Naive thymus-derived CD4-positive, alpha-beta T cell (primary cell): ENCODE results near the gene CBX3. TPM values are rescaled to one million over a fixed set of nuclear protein-coding genes. Genes with fewer than 3 reads are reported as not detected.
A peak's percentile ranks its signal among the peaks of the same experiment; 100 is the strongest.

Experiments used
- ATAC-seq: fragments of 150-1000 bp; cut with Tn5 transposase; 2 replicates; pipeline ENCODE4 v1.10.0; 2021; ENCODE audit warnings: mild to moderate bottlenecking, moderate library complexity
- CTCF ChIA-PET: fragments of 350-600 bp; sonication (Branson Sonifier 250); formaldehyde crosslinking; loops from one replicate; lab custom pipeline; 2021; ENCODE audit warnings: antibody characterized with exemption; lab: Charles Lee
- POLR2A ChIA-PET: fragments of 350-600 bp; sonication (Branson Sonifier 250); formaldehyde crosslinking; loops from one replicate; lab custom pipeline; 2021; ENCODE audit warnings: antibody characterized with exemption, inconsistent platforms; lab: Charles Lee
- DNase-seq, 9 donors: peaks; one replicate each; pipeline versions ENCODE4 v3.0.0 to v3.0.0-alpha.2; 2020 to 2022; ENCODE audit warnings: mixed read lengths in 1 of 9
- H3K27ac ChIP-seq: one replicate; pipeline ENCODE4 v1.7.0; 2013; ENCODE audit warnings: mild to moderate bottlenecking, low read depth, low read length, moderate library complexity
- H3K27me3 ChIP-seq, 2 donors: one replicate each; pipeline ENCODE4 v1.7.0; 2013; ENCODE audit warnings: low read length in 2 of 2, mild to moderate bottlenecking in 2 of 2, moderate library complexity in 2 of 2; ENCODE audit not compliant: control insufficient read depth in 2 of 2, insufficient read depth in 2 of 2
- H3K36me3 ChIP-seq, 3 experiments: 1 replicate in 2 of 3; 2 replicates in 1 of 3; pipeline ENCODE4 v1.7.0; 2013; ENCODE audit warnings: low read length in 3 of 3, mild to moderate bottlenecking in 3 of 3, moderate library complexity in 1 of 3; ENCODE audit not compliant: insufficient read depth in 3 of 3, control insufficient read depth in 2 of 3
- H3K4me1 ChIP-seq, 2 donors: one replicate each; pipeline ENCODE4 v1.7.0; 2013; ENCODE audit warnings: low read length in 2 of 2, mild to moderate bottlenecking in 2 of 2, moderate library complexity in 1 of 2; ENCODE audit not compliant: control insufficient read depth in 2 of 2, insufficient read depth in 2 of 2
- H3K4me3 ChIP-seq: 2 replicates; pipeline ENCODE4 v1.7.0; 2013; ENCODE audit warnings: mild to moderate bottlenecking, low read length
- H3K9me3 ChIP-seq, 3 experiments: 1 replicate in 2 of 3; 2 replicates in 1 of 3; pipeline ENCODE4 v1.7.0; 2013; ENCODE audit warnings: low read length in 3 of 3; ENCODE audit not compliant: control insufficient read depth in 2 of 3
- H3K27ac Mint-ChIP-seq, 9 donors: one replicate each; pipeline ENCODE4 v1.8.0; 2020 to 2022; ENCODE audit warnings: mixed read lengths in 9 of 9, mild to moderate bottlenecking in 8 of 9, moderate library complexity in 5 of 9, inconsistent platforms in 2 of 9
- H3K27me3 Mint-ChIP-seq, 5 donors: one replicate each; pipeline ENCODE4 v1.8.0; 2021 to 2022; ENCODE audit warnings: mixed read lengths in 5 of 5, mild to moderate bottlenecking in 1 of 5
- H3K36me3 Mint-ChIP-seq, 5 donors: one replicate each; pipeline ENCODE4 v1.8.0; 2020 to 2022; ENCODE audit warnings: mixed read lengths in 5 of 5, mild to moderate bottlenecking in 3 of 5, inconsistent platforms in 1 of 5
- H3K4me1 Mint-ChIP-seq, 7 donors: one replicate each; pipeline ENCODE4 v1.8.0; 2020 to 2022; ENCODE audit warnings: mixed read lengths in 7 of 7, mild to moderate bottlenecking in 3 of 7, inconsistent platforms in 1 of 7
- H3K4me3 Mint-ChIP-seq, 10 donors: one replicate each; pipeline ENCODE4 v1.8.0; 2020 to 2022; ENCODE audit warnings: mild to moderate bottlenecking in 10 of 10, mixed read lengths in 10 of 10, moderate library complexity in 6 of 10, inconsistent platforms in 2 of 10
- H3K9me3 Mint-ChIP-seq, 11 donors: one replicate each; pipeline ENCODE4 v1.8.0; 2020 to 2022; ENCODE audit warnings: mixed read lengths in 11 of 11, mild to moderate bottlenecking in 4 of 11, inconsistent platforms in 1 of 11, moderate library complexity in 1 of 11
- intact Hi-C, 2 donors: fragments of 100-400 bp; cut with micrococcal nuclease; formaldehyde crosslinking; loops; one replicate each; pipeline ENCODE4 v1.15.1; 2023
- polyA plus RNA-seq, 2 donors: library from polyadenylated mRNA; unstranded; fragments of 300-500 nt; fragmentation: Illumina TruSeq; gene quantifications; one replicate each; pipeline ENCODE4 v1.2.3, GENCODE V29; 2021
- total RNA-seq, 6 experiments: library from RNA in 5 of 6; stranded (reverse) in 5 of 6; gene quantifications; 1 replicate in 5 of 6; 2 replicates in 1 of 6; pipeline ENCODE4 v1.2.3 and lab custom pipeline; 2021 to 2026

Gene CBX3
- total and polyA plus RNA-seq, 7 experiments from 2014 or later = 86.9 to 214 (median 112) TPM

- ATAC-seq (no peak), DNase-seq (no peak)
- POLR2A ChIA-PET = interaction anchor here (0.6 to 12.5 kb wide), 12 partner anchors 8 to 97 kb away, joined by 3 to 289 read pairs (median 4); partner anchors contain the start of genes CBX3, HNRNPA2B1 and NFE2L3
These were observed 20.8 kb upstream of the CBX3 start for GRCh38 chr7:26180792-26181198.

GRCh38 chr7:26181474-26182227 lies 19.9 kb upstream of the CBX3 start:
- Mint-ChIP-seq H3K4me3 (no peak overlapping the region), H3K9me3 (peaks cover 0 to 14% (median 0%) of the 10 kb centered on the region in 11 donors), H3K4me1 (peaks cover 26 to 75% (median 65%) of the 10 kb centered on the region in 7 donors), H3K27ac (peak overlapping the region in 8 of 9 donors; percentile 7 to 83 (median 70)), H3K27me3 (no peaks in the 10 kb centered on the region), H3K36me3 (peaks cover 0 to 31% (median 20%) of the 10 kb centered on the region in 5 donors)
- Histone ChIP-seq H3K27ac (no peak overlapping the region), H3K27me3 (no peaks in the 10 kb centered on the region), H3K9me3 (no peaks in the 10 kb centered on the region), H3K36me3 (no peaks in the 10 kb centered on the region), H3K4me1 (peaks cover 0 to 4% of the 10 kb centered on the region in 2 donors), H3K4me3 (no peak overlapping the region)
- ChIA-PET POLR2A (interaction anchor here (0.8 to 12.5 kb wide), 6 partner anchors 10 to 77 kb away, joined by 3 to 289 read pairs (median 4); partner anchors contain the start of genes CBX3 and HNRNPA2B1), CTCF (interaction anchor here (0.6 to 2.6 kb wide), 4 partner anchors 15 to 91 kb away, joined by 3 to 8 read pairs (median 5); no protein-coding TSS in a partner anchor)
- DNase-seq = no peak
- intact Hi-C loops = no loop called here
- ATAC-seq = no peak

More at GRCh38 chr7:26180792-26181198, 20.8 kb upstream of the CBX3 start:
- Histone ChIP-seq H3K36me3 (no peaks in the 10 kb centered on the region), H3K4me1 (peaks cover 0 to 4% of the 10 kb centered on the region in 2 donors), H3K9me3 (no peaks in the 10 kb centered on the region), H3K4me3 (no peak overlapping the region), H3K27me3 (no peaks in the 10 kb centered on the region), H3K27ac (peak overlapping the region; percentile 20)
- no peak overlapping the region for H3K4me3 Mint-ChIP-seq
- intact Hi-C loops = loop anchor here in 1 of 2 donors (1.0 kb wide), 1 partner anchor 8 kb away; no protein-coding TSS in a partner anchor
- H3K27ac Mint-ChIP-seq = peak overlapping the region in 6 of 9 donors; percentile 3 to 83 (median 77)
- CTCF ChIA-PET = interaction anchor here (0.6 to 2.6 kb wide), 4 partner anchors 16 to 90 kb away, joined by 4 to 8 read pairs (median 5); no protein-coding TSS in a partner anchor
- H3K4me1 Mint-ChIP-seq = peaks cover 22 to 69% (median 58%) of the 10 kb centered on the region in 7 donors
- peaks cover 0 to 14% (median 0%) of the 10 kb centered on the region in 11 donors for H3K9me3 Mint-ChIP-seq
- H3K36me3 Mint-ChIP-seq = peaks cover 0 to 27% (median 17%) of the 10 kb centered on the region in 5 donors
- H3K27me3 Mint-ChIP-seq = no peaks in the 10 kb centered on the region

GRCh38 chr7:26182283-26182682 lies 19.3 kb upstream of the CBX3 start:
- peaks cover 0 to 4% of the 10 kb centered on the region in 2 donors for H3K4me1 ChIP-seq
- H3K9me3 ChIP-seq = no peaks in the 10 kb centered on the region
- no peaks in the 10 kb centered on the region for H3K27me3 ChIP-seq
- peak overlapping the region in 5 of 9 donors; percentile 35 to 83 (median 45) for H3K27ac Mint-ChIP-seq
- no peak overlapping the region for H3K4me3 ChIP-seq
- no peaks in the 10 kb centered on the region for H3K27me3 Mint-ChIP-seq
- peaks cover 0 to 14% (median 0%) of the 10 kb centered on the region in 11 donors for H3K9me3 Mint-ChIP-seq
- H3K27ac ChIP-seq = no peak overlapping the region
- H3K36me3 Mint-ChIP-seq = peaks cover 0 to 33% (median 22%) of the 10 kb centered on the region in 5 donors
- H3K36me3 ChIP-seq = no peaks in the 10 kb centered on the region
- POLR2A ChIA-PET = interaction anchor here (0.8 to 12.5 kb wide), 6 partner anchors 11 to 78 kb away, joined by 3 to 289 read pairs (median 3); partner anchors contain the start of genes CBX3 and HNRNPA2B1
- no peak overlapping the region for H3K4me3 Mint-ChIP-seq
- H3K4me1 Mint-ChIP-seq = peaks cover 29 to 82% (median 69%) of the 10 kb centered on the region in 7 donors
- CTCF ChIA-PET = interaction anchor here (0.7 to 1.4 kb wide), 2 partner anchors 15 to 103 kb away, joined by 3 read pairs; no protein-coding TSS in a partner anchor
- ATAC-seq (no peak), DNase-seq (no peak)
- intact Hi-C loops = no loop called here

DNA sequence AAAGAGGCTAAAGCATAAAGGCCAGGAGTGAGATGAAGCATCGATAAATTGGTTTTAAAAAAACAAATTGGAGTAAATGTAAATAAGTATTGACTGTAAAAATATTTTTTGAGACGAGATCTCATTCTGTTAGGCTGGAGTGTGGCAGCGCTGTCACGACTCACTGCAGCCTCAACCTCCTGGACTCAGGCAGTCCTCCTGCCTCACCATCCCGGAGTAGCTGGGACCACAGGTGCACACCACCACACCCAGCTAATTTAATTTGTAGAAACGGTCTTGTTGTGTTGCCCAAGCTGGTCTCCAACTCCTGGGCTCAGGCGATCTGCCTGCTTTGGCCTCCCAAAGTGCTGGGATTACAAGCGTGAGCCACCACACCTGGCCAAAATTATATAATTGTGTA lies 18.8 kb upstream of the CBX3 start:
- no peaks in the 10 kb centered on the region for H3K27me3 Mint-ChIP-seq
- intact Hi-C loops = no loop called here
- H3K4me3 Mint-ChIP-seq = no peak overlapping the region
- peaks cover 0 to 6% of the 10 kb centered on the region in 2 donors for H3K4me1 ChIP-seq
- no peak overlapping the region for H3K4me3 ChIP-seq
- POLR2A ChIA-PET = interaction anchor here (0.9 to 12.5 kb wide), 4 partner anchors 14 to 90 kb away, joined by 3 to 289 read pairs (median 4); partner anchors contain the start of genes CBX3, HNRNPA2B1 and NFE2L3
- CTCF ChIA-PET = interaction anchor here (0.7 to 1.4 kb wide), 3 partner anchors 14 to 103 kb away, joined by 3 to 4 read pairs (median 3); no protein-coding TSS in a partner anchor
- no peaks in the 10 kb centered on the region for H3K36me3 ChIP-seq
- H3K27ac Mint-ChIP-seq = peak overlapping the region in 4 of 9 donors; percentile 35 to 83 (median 70)
- H3K27ac ChIP-seq = no peak overlapping the region
- H3K4me1 Mint-ChIP-seq = peaks cover 31 to 84% (median 70%) of the 10 kb centered on the region in 7 donors
- peaks cover 0 to 14% (median 0%) of the 10 kb centered on the region in 11 donors for H3K9me3 Mint-ChIP-seq
- no peak for ATAC-seq
- H3K27me3 ChIP-seq = no peaks in the 10 kb centered on the region
- H3K9me3 ChIP-seq = no peaks in the 10 kb centered on the region
- H3K36me3 Mint-ChIP-seq = peaks cover 0 to 35% (median 22%) of the 10 kb centered on the region in 5 donors
- DNase-seq = no peak

GRCh38 chr7:26183545-26184280 lies 17.8 kb upstream of the CBX3 start:
- H3K27me3 ChIP-seq = no peaks in the 10 kb centered on the region
- ATAC-seq (no peak), DNase-seq (no peak)
- Mint-ChIP-seq H3K36me3 (peaks cover 0 to 40% (median 22%) of the 10 kb centered on the region in 5 donors), H3K4me1 (peaks cover 31 to 85% (median 75%) of the 10 kb centered on the region in 7 donors), H3K9me3 (peaks cover 0 to 14% (median 0%) of the 10 kb centered on the region in 11 donors), H3K4me3 (no peak overlapping the region), H3K27ac (peak overlapping the region; percentile 32 to 89 (median 68)), H3K27me3 (no peaks in the 10 kb centered on the region)
- intact Hi-C loops = loop anchor here (2.0 kb wide), 2 partner anchors 15 to 17 kb away; no protein-coding TSS in a partner anchor
- POLR2A ChIA-PET = interaction anchor here (0.6 to 12.5 kb wide), 6 partner anchors 12 to 91 kb away, joined by 3 to 289 read pairs (median 4); partner anchors contain the start of genes CBX3, HNRNPA2B1 and NFE2L3
- no peaks in the 10 kb centered on the region for H3K9me3 ChIP-seq
- peaks cover 0 to 5% (median 0%) of the 10 kb centered on the region in 3 experiments for H3K36me3 ChIP-seq
- H3K4me3 ChIP-seq = no peak overlapping the region
- H3K27ac ChIP-seq = no peak overlapping the region
- peaks cover 0 to 9% of the 10 kb centered on the region in 2 donors for H3K4me1 ChIP-seq
- CTCF ChIA-PET = interaction anchor here (1.2 to 1.4 kb wide), 4 partner anchors 13 to 93 kb away, joined by 3 to 4 read pairs (median 4); no protein-coding TSS in a partner anchor
